Lower lobe of right lung (tissue), 2 donors: Measurements from ENCODE around the gene JUND. TPM values are rescaled to one million over a fixed set of nuclear protein-coding genes. Genes with fewer than 3 reads are reported as not detected.
A peak's percentile ranks its signal among the peaks of the same experiment; 100 is the strongest.

Experiments
- ATAC-seq, 2 donors: fragments of 200-7000 bp; cut with Tn5 transposase; one replicate each; pipeline ENCODE4 v1.9.1; 2020 to 2022; ENCODE audit warnings: mild to moderate bottlenecking in 2 of 2, moderate library complexity in 2 of 2
- DNase-seq: peaks from one replicate; pipeline ENCODE4 v3.0.0-alpha.2; 2020
- H3K27ac ChIP-seq: fragments of 200-600 bp; one replicate; pipeline ENCODE4 v1.8.0; 2022
- H3K27me3 ChIP-seq: fragments of 200-600 bp; one replicate; pipeline ENCODE4 v1.8.0; 2022; ENCODE audit warnings: low read depth
- H3K36me3 ChIP-seq: fragments of 200-600 bp; one replicate; pipeline ENCODE4 v1.8.0; 2022; ENCODE audit warnings: mild to moderate bottlenecking
- H3K4me1 ChIP-seq: fragments of 200-600 bp; one replicate; pipeline ENCODE4 v1.8.0; 2022
- H3K4me3 ChIP-seq: fragments of 200-600 bp; one replicate; pipeline ENCODE4 v1.8.0; 2022; ENCODE audit warnings: mild to moderate bottlenecking
- H3K9me3 ChIP-seq: fragments of 200-600 bp; one replicate; pipeline ENCODE4 v1.8.0; 2022
- intact Hi-C: fragments of 100-400 bp; cut with DNase I; formaldehyde crosslinking; loops from one replicate; pipeline ENCODE4 v1.11.0; 2022
- total RNA-seq: library from RNA; stranded (reverse); fragmentation: NEBNext Ultra II Directional; extraction: Animal tissue kit (Norgen Biotek cat#: 25700); gene quantifications from one replicate; pipeline ENCODE4 v1.2.1, GENCODE V29; 2021
- TF ChIP-seq, protein P1 (sequence below): fragments of 200-600 bp; IDR thresholded peaks from one replicate; pipeline ENCODE4 v1.8.0; 2022; ENCODE audit warnings: antibody characterized with exemption, mild to moderate bottlenecking
- donor health status: DM: no; HTN: yes; CAD: no; lungs with severe emphysema.

The JUND gene
- total RNA-seq, 1 donor from 2014 or later, result 150 TPM

GRCh38 chr19:18300930-18301717 is 19.7 kb upstream of the JUND start:
- H3K9me3 ChIP-seq, result no peaks in the 10 kb centered on the region
- ATAC-seq (peak; percentile 68 to 77), DNase-seq (peak; percentile 83)
- H3K27me3 ChIP-seq, result no peaks in the 10 kb centered on the region
- no peak overlapping the region for H3K4me3 ChIP-seq
- TF ChIP-seq, protein P1, sequence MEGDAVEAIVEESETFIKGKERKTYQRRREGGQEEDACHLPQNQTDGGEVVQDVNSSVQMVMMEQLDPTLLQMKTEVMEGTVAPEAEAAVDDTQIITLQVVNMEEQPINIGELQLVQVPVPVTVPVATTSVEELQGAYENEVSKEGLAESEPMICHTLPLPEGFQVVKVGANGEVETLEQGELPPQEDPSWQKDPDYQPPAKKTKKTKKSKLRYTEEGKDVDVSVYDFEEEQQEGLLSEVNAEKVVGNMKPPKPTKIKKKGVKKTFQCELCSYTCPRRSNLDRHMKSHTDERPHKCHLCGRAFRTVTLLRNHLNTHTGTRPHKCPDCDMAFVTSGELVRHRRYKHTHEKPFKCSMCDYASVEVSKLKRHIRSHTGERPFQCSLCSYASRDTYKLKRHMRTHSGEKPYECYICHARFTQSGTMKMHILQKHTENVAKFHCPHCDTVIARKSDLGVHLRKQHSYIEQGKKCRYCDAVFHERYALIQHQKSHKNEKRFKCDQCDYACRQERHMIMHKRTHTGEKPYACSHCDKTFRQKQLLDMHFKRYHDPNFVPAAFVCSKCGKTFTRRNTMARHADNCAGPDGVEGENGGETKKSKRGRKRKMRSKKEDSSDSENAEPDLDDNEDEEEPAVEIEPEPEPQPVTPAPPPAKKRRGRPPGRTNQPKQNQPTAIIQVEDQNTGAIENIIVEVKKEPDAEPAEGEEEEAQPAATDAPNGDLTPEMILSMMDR, result no peak
- peak overlapping the region; percentile 69 for H3K27ac ChIP-seq
- peaks cover 51% of the 10 kb centered on the region for H3K4me1 ChIP-seq
- intact Hi-C loops, result no loop called here
- peaks cover under 1% of the 10 kb centered on the region for H3K36me3 ChIP-seq

DNA sequence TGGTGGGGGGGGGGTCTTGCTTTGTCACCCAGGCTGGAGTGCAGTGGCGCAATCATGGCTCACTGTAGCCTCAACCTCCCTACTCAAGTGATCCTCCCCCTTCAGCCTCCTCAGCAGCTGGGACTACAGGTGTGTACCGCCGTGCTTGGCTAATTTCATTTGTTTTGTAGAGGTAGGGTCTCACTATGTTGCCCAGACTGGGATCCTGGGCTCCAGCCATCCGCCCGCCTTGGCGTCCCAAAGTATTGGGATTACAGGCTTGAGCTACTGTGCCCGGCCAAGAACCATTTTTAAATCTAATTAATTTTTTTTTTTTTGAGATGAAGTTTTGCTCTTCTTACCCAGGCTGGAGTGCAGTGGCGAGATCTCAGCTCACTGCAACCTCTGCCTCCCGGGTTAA is 18.2 kb upstream of the JUND start:
- H3K27ac ChIP-seq, result no peak overlapping the region
- H3K9me3 ChIP-seq, result no peaks in the 10 kb centered on the region
- H3K4me1 ChIP-seq, result peaks cover 38% of the 10 kb centered on the region
- H3K36me3 ChIP-seq, result no peaks in the 10 kb centered on the region
- ATAC-seq, result no peak
- no peak overlapping the region for H3K4me3 ChIP-seq
- intact Hi-C loops, result no loop called here
- DNase-seq, result no peak
- H3K27me3 ChIP-seq, result no peaks in the 10 kb centered on the region
- TF ChIP-seq, protein P1, result no peak

GRCh38 chr19:18298601-18299000 is 17.2 kb upstream of the JUND start:
- intact Hi-C loops, result no loop called here
- no peak for DNase-seq
- TF ChIP-seq, protein P1, result no peak
- no peak for ATAC-seq
- Histone ChIP-seq H3K27me3 (no peaks in the 10 kb centered on the region), H3K4me3 (no peak overlapping the region), H3K27ac (no peak overlapping the region), H3K36me3 (no peaks in the 10 kb centered on the region), H3K4me1 (peaks cover 35% of the 10 kb centered on the region), H3K9me3 (no peaks in the 10 kb centered on the region)

GRCh38 chr19:18297308-18297707 is 15.9 kb upstream of the JUND start:
- H3K9me3 ChIP-seq, result no peaks in the 10 kb centered on the region
- TF ChIP-seq, protein P1, result no peak
- no peak overlapping the region for H3K4me3 ChIP-seq
- H3K4me1 ChIP-seq, result peaks cover 31% of the 10 kb centered on the region
- DNase-seq (no peak), ATAC-seq (no peak)
- no peak overlapping the region for H3K27ac ChIP-seq
- H3K27me3 ChIP-seq, result no peaks in the 10 kb centered on the region
- intact Hi-C loops, result no loop called here
- H3K36me3 ChIP-seq, result no peaks in the 10 kb centered on the region

GRCh38 chr19:18295034-18295451 is 13.6 kb upstream of the JUND start:
- DNase-seq (no peak), ATAC-seq (no peak)
- Histone ChIP-seq H3K4me1 (peaks cover 31% of the 10 kb centered on the region), H3K36me3 (no peaks in the 10 kb centered on the region), H3K9me3 (no peaks in the 10 kb centered on the region), H3K27me3 (no peaks in the 10 kb centered on the region), H3K27ac (no peak overlapping the region), H3K4me3 (no peak overlapping the region)
- TF ChIP-seq, protein P1, result no peak
- intact Hi-C loops, result no loop called here
